Dedifferentiated amniotic fluid mesenchymal stem cell (primary cell): ENCODE measurements around the gene SLC26A2.
"Not testable (repeated sequence)": the region's sequence is repeated elsewhere in the genome, so short reads cannot be mapped to it uniquely, and the experiment has no call there.

Experiments
- DNase-seq: peaks from one replicate; pipeline ENCODE4 v3.0.0-alpha.2; 2016; ENCODE audit errors: extremely low spot score

The SLC26A2 gene

GRCh38 chr5:150001660-150002486, 41.3 kb downstream of the SLC26A2 start:
- peak; percentile 66 for DNase-seq

- no peak for DNase-seq
Measured at GRCh38 chr5:150006318-150006717, 45.8 kb downstream of the SLC26A2 start.

DNA sequence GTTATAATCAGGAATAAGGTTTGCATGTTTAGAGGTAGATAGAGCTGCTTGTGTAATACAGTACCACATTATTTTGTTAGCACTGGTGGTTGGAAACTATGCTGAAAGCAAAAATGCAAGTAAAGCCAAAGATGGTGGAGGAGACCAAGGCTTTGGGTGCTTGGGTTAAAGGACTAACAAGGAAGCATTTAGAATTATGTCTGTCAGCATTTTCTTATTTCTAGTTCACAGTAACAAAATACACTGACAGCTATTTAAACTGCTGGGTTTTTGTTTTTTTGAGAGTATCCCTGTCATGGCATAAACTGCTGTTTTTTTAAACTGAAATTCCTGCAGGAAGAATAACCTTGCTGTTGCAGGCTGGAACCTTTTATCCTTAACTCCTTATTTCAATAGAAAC, 46.5 kb downstream of the SLC26A2 start:
- DNase-seq, result no peak

DNA sequence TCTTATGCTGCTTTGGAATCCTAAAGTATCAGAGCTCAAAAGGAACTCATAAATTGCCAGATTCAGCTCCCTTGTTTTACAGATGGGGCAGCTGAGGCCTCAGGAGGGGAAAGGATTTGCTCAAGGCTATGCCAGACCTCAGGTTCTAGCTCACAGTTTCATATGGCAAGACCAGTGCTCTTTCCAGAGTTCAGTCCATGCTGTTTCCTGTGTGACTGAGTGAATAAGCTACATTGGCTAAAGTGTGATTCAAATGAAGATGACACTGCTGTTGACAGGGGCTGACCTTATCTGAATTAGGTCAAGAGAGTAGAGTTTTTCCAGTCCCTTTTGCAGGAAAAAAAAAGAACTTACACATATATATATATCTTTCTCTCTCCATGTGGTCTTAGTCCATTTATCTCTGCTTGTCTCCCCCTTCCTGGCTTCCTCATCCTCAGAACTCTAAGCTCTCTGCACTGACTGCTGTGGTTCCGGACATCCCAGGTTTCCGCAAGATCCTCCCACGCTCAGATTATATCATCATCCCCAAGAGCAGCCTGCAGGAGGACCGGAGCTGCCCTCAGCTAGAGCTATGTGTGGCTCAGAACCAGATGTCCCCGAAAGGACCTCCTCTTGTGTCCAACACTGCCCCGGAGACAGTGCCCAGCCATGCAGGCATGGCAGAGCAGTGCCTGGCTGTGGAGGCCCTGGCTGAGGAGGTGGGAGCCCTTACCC, 49.3 kb downstream of the SLC26A2 start:
- no peak for DNase-seq

DNA sequence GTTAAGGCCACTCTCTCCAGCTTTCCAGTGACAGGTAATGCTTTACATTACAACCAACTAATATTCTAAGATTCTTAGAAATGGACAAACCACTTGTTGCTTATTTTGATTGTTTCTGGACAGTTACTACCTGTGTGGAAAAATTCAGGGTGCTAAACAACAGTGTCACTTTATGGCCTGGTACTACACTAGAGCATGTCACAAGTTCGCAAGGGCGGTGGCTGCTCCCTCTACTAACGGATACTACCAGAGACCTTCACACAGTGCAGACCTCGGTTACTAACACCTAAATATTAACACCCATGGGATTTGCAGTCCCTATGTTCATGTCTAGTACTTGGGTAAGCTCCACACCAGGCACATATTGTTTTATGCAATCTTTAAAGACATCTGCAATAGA, 53.4 kb downstream of the SLC26A2 start:
- no peak for DNase-seq

DNA sequence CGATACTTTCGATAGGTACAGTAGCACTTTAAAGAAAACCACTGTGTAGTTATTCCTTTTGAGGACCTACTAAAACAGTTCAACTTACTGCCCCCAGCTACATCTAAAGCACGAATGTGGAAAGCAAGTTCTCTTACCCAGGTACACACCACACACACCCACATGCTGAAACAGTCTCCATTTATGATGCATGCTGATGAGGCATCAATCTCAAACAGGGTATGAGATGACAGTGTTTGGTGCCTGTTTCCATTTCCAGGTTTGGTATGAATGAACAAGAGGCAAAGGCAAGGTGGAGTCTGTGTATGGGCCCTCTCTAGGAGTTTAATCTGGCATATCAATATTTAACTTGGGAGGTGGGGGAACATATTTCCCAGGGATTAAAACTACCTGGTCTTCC, 53.9 kb downstream of the SLC26A2 start:
- no peak for DNase-seq

GRCh38 chr5:150015415-150015814, 54.9 kb downstream of the SLC26A2 start:
- DNase-seq, result no peak

DNA sequence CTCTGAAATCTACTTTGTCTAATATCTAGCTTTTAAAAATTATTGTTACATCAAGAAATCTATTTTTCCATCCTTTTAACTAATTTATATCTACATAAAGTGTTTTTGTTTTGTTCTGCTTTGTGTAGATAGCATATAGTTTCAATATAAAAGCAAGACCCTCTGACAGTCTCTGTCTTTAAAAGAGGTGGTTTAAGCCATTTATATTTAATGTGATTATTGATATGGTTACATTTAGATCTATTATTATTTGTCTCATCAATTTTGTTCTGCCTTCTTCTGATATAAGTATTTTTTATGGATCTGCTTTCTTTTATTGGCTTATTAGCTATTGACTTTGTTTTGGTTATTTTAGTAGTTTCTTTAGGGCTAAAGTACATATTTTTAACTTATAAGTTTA, 56.0 kb downstream of the SLC26A2 start:
- DNase-seq, result no peak

DNA sequence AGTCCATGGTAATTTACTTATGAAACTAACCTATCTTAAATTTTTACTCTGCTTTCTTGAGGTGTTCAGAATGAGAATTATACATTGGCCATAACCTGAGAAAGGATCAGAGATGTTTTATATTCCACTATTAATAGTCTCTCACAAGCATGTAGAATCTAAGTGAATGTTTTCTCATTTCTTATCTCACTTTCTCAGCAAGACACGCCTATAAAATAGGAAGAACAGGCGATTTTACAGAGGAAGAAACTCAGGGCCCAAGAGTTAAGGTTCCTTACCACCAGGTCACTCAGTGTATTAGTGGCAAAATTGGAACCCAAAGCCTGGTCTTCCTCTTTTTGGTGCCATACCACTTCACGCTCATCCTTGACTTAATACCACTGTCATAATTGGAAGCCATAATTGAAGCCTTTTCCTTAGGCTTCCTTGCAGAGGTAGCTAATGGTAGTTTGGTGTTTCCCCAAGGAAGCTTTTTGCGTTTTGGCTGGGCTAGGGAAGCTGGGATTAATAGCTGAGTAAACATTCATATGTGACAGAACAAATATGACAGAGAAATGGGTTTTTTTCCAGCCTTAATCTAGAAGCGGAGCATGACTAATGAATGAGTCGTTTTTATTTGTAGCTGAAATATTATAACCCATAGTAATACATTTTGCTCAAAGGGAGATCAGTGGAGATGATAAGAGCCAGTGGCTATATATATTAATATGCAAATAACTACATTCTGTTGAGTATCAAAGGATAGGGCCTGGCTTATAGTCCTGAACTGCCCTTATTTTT, 56.9 kb downstream of the SLC26A2 start:
- DNase-seq, result no peak

DNA sequence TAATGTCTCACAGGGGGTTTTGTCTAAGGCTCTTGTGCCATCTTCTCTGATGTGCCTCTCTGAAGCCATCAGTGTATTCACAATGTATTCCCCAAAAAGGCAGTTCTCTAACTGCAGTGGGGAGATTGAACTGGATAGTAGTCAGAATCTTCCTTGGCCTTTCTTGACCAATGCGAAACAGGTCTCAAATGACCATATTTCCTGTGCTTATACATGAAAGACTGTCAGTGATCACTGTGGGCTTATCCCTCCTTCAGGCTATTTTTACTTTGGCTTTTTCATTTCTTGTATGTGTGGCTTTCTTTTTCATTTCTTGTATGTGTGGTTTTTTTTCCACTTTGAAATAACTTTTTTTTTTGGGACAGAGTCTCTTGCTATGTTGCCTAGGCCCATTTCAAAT, 59.7 kb downstream of the SLC26A2 start:
- DNase-seq, result no peak

GRCh38 chr5:150021491-150022157, 61.1 kb downstream of the SLC26A2 start:
- no peak for DNase-seq

DNA sequence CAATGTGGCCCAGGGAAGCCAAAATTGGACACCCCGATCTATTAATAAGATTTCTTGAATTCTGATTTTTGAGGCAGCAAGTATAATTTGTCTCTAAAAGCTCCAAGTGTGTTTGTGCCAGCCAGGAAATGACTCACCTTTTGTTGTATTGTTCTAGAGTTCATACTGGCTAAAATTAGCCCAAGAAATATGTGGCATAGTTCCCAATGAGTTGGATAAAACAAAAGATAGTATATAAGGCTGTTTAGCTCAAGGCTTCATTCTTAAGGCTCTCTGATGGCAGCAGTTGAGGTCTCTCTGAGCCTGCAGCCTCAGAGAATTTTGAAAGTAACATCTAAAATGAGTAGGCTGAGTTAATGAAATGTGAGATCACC, 61.6 kb downstream of the SLC26A2 start:
- peak; percentile 87 for DNase-seq

DNA sequence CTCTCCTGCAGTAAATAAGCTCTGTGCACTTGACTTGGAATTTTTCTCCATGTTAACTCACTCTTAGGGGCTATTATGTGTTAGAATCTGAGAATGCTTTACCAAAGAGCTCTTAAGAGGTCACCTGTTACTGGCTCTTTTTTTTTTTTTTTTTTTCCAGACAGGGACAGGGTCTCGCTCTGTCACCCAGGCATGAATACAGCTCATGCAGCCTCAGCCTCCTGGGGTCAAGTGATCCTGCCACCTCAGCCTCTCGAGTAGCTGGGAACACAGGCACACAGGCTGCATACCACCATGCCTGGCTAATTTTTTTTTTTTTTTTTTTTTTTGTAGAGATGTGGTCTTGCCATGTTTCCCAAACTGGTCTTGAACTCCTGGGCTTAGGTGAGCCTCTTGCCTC, 62.1 kb downstream of the SLC26A2 start:
- no peak for DNase-seq

- DNase-seq, result no peak
Measured at GRCh38 chr5:150023136-150023535, 62.6 kb downstream of the SLC26A2 start.

- no peak for DNase-seq
Measured at GRCh38 chr5:150024346-150024984, 63.9 kb downstream of the SLC26A2 start.

DNA sequence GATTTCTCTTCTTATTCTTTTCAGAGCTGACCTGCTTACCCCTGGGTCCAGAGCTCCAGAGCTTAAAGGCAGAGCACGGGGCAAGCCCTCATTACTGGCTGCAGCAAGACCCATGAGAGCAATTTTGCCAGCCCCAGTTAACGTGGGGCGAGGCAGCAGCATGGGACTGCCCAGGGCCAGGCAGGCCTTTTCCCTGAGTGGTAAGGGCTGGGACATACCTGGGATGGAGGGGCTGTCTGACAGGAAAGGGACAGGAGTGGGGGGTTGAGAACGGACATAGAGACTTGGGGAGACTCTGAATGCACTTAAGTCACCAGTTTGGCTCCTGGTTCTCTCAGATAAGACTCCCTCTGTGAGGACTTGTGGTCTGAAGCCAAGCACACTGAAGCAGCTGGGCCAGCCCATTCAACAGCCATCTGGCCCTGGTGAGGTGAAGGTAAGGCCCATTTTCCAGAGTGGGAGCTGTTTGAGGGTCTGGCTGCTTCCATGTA, 66.2 kb downstream of the SLC26A2 start:
- no peak for DNase-seq

DNA sequence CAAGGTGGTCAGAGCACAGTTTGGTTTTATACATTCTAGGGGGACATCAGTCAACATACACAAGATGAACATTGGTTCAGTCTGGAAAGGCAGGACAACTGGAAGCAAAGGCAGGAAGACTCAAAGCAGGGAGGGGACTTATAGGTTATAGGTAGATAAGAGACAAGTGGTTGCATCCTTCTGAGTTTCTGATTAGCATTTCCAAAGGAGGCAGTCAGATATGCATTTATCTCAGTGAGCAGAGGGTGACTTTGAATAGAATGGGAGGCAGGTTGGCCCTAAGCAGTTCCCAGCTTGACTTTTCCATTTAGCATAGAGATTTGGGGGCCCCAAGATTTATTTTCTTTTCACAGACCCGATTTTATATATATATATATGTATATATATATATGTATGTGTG, 67.5 kb downstream of the SLC26A2 start:
- not testable (repeated sequence) for DNase-seq

DNA sequence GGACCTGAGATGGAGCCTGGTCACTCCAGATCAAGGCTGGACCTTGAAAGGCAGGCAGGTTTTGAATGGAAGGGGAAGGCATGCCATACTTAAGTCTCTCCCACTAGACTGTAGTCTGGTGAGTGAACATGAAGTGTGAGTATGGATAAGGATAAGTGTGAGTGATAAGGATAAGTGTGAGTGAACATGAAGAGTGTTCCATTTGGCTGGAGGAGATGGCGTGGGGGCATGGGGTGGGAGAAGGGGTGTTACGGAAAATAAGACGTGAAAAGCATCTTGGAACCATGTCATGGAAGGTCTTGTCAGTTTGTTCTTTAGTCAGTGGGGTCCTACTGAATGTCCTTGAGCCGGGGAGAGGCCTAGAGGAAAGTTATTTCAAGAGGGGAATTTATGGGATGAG, 72.8 kb downstream of the SLC26A2 start:
- DNase-seq, result no peak

DNA sequence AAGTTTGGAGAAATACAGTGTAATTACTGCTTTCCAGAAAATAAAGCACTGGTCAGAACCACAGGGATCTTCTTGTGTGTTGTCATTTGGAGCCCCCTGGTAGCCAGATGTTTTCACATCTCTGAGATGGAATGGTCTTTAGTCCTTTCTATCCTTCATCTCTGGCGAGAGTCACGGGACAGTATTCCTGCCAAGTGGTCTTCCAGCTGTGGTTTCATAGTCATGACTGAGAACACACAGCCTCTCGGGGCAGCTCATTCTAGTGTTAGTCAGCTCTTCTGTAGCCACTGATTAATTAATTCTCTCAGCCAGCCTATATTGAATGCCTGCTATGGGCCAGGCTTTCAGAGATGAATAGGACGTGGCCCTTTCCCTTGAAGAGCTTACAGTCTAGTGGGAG, 74.1 kb downstream of the SLC26A2 start:
- DNase-seq, result no peak

DNA sequence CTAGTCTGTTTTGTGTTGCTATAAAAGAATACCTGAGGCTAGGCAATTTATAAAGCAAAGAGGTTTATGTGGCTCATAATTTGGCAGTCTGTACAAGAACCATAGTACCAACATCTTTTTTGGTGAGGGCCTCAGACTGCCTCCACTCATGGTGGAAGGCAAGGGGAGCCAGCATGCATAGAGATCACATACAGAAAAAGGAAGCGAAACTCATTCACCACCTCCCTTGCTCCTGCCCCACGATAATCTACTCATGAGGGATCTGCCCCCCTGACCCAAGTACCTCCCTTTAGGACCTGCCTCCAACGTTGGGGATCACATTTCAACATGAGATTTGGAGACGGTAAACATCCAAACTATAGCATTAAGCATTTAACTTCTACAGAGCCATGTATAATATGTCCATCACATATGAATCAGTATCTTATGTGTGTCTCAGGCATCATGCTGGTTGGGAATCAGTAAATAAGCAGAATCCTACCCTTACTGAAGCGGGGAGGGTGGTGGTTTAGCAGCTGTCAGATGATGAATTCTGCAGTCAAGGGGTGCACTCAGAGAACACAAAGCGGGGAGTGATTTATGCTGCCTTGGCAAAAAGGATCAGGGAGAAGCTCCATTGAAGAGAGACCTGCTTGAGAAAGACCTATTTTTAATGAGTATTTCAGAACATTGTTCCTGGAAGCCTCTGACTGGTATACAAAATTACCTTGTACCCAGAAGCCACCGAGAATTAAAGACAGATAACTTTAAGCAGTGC, 74.8 kb downstream of the SLC26A2 start:
- no peak for DNase-seq

DNA sequence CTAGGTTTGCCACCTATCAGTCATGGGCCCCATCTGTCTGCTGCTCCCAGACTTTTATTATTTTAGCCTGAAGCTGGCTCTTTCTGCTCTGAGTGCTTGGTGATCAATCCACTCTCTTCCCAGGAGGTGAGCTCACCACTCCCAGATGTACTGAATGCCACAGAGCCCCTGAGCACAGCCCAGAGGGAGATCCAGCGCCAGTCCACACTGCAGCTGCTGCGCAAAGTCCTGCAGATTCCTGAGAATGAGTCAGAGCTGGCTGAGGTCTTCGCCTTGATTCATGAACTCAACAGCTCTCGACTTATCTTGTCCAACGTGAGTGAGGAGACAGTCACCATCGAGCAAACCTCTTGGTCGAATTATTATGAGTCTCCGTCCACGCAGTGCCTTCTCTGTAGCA, 76.0 kb downstream of the SLC26A2 start:
- peak; percentile 89 for DNase-seq
